ENCODE results near the gene KRTDAP.

GRCh38 chr19:35455616-35456201 lies 34.6 kb downstream of the KRTDAP start:
- no peak for TF ChIP-seq CEBPB (IDR thresholded peaks at IDR 0.05)
- no peak for TF ChIP-seq FOXM1 (IDR thresholded peaks at IDR 0.05; ENCODE audit: borderline replicate concordance, low read depth)
- TF ChIP-seq REST (IDR thresholded peaks at IDR 0.05; ENCODE audit: low read depth) = no peak
- no peak for TF ChIP-seq EGR1 (IDR thresholded peaks at IDR 0.05)
- no peak for TF ChIP-seq EP300 (IDR thresholded peaks at IDR 0.05; ENCODE audit: borderline replicate concordance)
